Right lobe of liver (tissue), 6 donors: Measurements from ENCODE around the gene RETREG1. TPM values are rescaled to one million over a fixed set of nuclear protein-coding genes. Genes with fewer than 3 reads are reported as not detected.
"Not testable (repeated sequence)": the region's sequence is repeated elsewhere in the genome, so short reads cannot be mapped to it uniquely, and the experiment has no call there.

Experiments used
- ATAC-seq, 4 donors: fragments of 200-7000 bp; cut with Tn5 transposase; one replicate each; pipeline ENCODE4 v1.9.1; 2020; ENCODE audit warnings: mild to moderate bottlenecking in 4 of 4, moderate library complexity in 4 of 4
- DNase-seq, 3 donors: peaks; one replicate each; pipeline ENCODE4 v3.0.0-alpha.2; 2020
- H3K27ac ChIP-seq, 3 donors: fragments of 200-600 bp; one replicate each; pipeline ENCODE4 v1.8.0; 2022
- H3K27me3 ChIP-seq, 2 donors: fragments of 200-600 bp; one replicate each; pipeline ENCODE4 v1.8.0; 2022
- H3K36me3 ChIP-seq, 4 donors: fragments of 200-600 bp; sonication (generic) in 1 of 4; one replicate each; pipeline versions ENCODE4 v1.5.1 to v1.8.0; 2017 to 2022; ENCODE audit warnings: control low read depth in 1 of 4
- H3K4me1 ChIP-seq, 4 donors: fragments of 200-600 bp; sonication (generic) in 1 of 4; one replicate each; pipeline versions ENCODE4 v1.5.1 to v1.8.0; 2017 to 2022; ENCODE audit warnings: control low read depth in 1 of 4
- H3K4me3 ChIP-seq, 3 donors: fragments of 200-600 bp; one replicate each; pipeline ENCODE4 v1.8.0; 2022
- H3K9me3 ChIP-seq, 4 donors: fragments of 200-600 bp; sonication (generic) in 1 of 4; one replicate each; pipeline versions ENCODE4 v1.5.1 to v1.8.0; 2017 to 2022; ENCODE audit warnings: control low read depth in 1 of 4
- CTCF ChIP-seq, 4 donors: fragments of 200-600 bp in 3 of 4; fragments of 450-650 bp in 1 of 4; IDR thresholded peaks; one replicate each; pipeline versions ENCODE4 v1.5.1 to v1.8.0; 2016 to 2022; ENCODE audit warnings: antibody characterized with exemption in 4 of 4, mild to moderate bottlenecking in 2 of 4
- POLR2A ChIP-seq: fragments of 450-650 bp; IDR thresholded peaks from one replicate; pipeline ENCODE4 v1.6.1; 2017; ENCODE audit warnings: antibody characterized with exemption, mild to moderate bottlenecking
- WGBS: methylation state at CpG from one replicate; pipeline ENCODE4 v1.1.6; 2018; ENCODE audit warnings: low coverage, low lambda C conversion rate; ENCODE audit not compliant: insufficient coverage; ENCODE audit errors: missing lambda C conversion rate; 5-methylcytosine and 5-hydroxymethylcytosine counted together
- intact Hi-C, 2 donors: fragments of 100-400 bp; cut with DNase I; formaldehyde crosslinking; loops; one replicate each; pipeline versions ENCODE4 v1.11.2 to v1.14.1; 2022
- total RNA-seq, 6 experiments: library from RNA; depleted of rRNA in 2 of 6; stranded (reverse); fragments of >200 nt in 2 of 6; fragmentation: NEBNext Ultra II Directional in 3 of 6; extraction: Animal tissue kit (Norgen Biotek cat#: 25700) in 3 of 6; gene quantifications; one replicate each; pipeline versions ENCODE4 v1.1.0 to v1.2.4, GENCODE V29; 2016 to 2023
- donor health status: DM: no; HTN: yes; CAD: no.
- donor health status: DM: no; HTN: no; CAD: no.
- donor health status: DM: no; HTN: no; CAD: no.
- donor health status: DM: no; HTN: yes; CAD: no.
- donor health status: DM: no; HTN: yes; CAD: no.

The RETREG1 gene
- total RNA-seq, 6 experiments from 2014 or later, result 17.2 to 70.8 (median 30.2) TPM

GRCh38 chr5:16618138-16618897, 1.5 kb upstream of the RETREG1 start:
- H3K9me3 ChIP-seq, result no peaks in the 10 kb centered on the region
- no peaks in the 10 kb centered on the region for H3K36me3 ChIP-seq
- H3K27me3 ChIP-seq, result no peaks in the 10 kb centered on the region
- no peak for ATAC-seq
- no peak for TF ChIP-seq CTCF (IDR thresholded peaks at IDR 0.05)
- no peak for TF ChIP-seq POLR2A
- intact Hi-C loops, result no loop called here
- WGBS, result 88% methylated on average over 5 of the region's 10 CpGs
- no peak for DNase-seq
- H3K4me1 ChIP-seq, result peaks cover 0 to 4% (median 0%) of the 10 kb centered on the region in 4 donors
- no peak overlapping the region for H3K27ac ChIP-seq
- no peak overlapping the region for H3K4me3 ChIP-seq

- peaks cover 0 to 4% (median 0%) of the 10 kb centered on the region in 4 donors for H3K4me1 ChIP-seq
- H3K4me3 ChIP-seq, result peak overlapping the region; percentile 69 to 78 (median 70)
- TF ChIP-seq CTCF (IDR thresholded peaks at IDR 0.05) (no peak), POLR2A (no peak)
- WGBS, result 46% methylated on average over 20 of the region's 27 CpGs
- no peaks in the 10 kb centered on the region for H3K9me3 ChIP-seq
- no peaks in the 10 kb centered on the region for H3K27me3 ChIP-seq
- ATAC-seq, result no peak
- intact Hi-C loops, result no loop called here
- H3K36me3 ChIP-seq, result no peaks in the 10 kb centered on the region
- DNase-seq, result no peak
- H3K27ac ChIP-seq, result peak overlapping the region in 1 of 3 donors; percentile 9
Measured at GRCh38 chr5:16617274-16617968, 624 bp upstream of the RETREG1 start.

- WGBS, result 12% methylated on average over 23 of the region's 31 CpGs
- DNase-seq, result no peak
- no peaks in the 10 kb centered on the region for H3K9me3 ChIP-seq
- peak overlapping the region in 2 of 3 donors; percentile 43 to 58 for H3K27ac ChIP-seq
- intact Hi-C loops, result no loop called here
- H3K4me3 ChIP-seq, result peak overlapping the region; percentile 69 to 78 (median 70)
- ATAC-seq, result peak; percentile 64 to 78 (median 72)
- no peaks in the 10 kb centered on the region for H3K27me3 ChIP-seq
- no peaks in the 10 kb centered on the region for H3K36me3 ChIP-seq
- TF ChIP-seq CTCF (IDR thresholded peaks at IDR 0.05) (no peak), POLR2A (no peak)
- H3K4me1 ChIP-seq, result peaks cover 0 to 4% (median 0%) of the 10 kb centered on the region in 4 donors
Measured at GRCh38 chr5:16615741-16616535, 859 bp downstream of the RETREG1 start.

- H3K9me3 ChIP-seq, result no peaks in the 10 kb centered on the region
- ATAC-seq, result no peak
- WGBS, result no CpG with 5 or more reads among the region's 2 CpGs
- H3K36me3 ChIP-seq, result no peaks in the 10 kb centered on the region
- H3K4me1 ChIP-seq, result peaks cover 0 to 4% (median 0%) of the 10 kb centered on the region in 4 donors
- no peak for DNase-seq
- H3K27me3 ChIP-seq, result no peaks in the 10 kb centered on the region
- no peak overlapping the region for H3K27ac ChIP-seq
- intact Hi-C loops, result no loop called here
- no peak overlapping the region for H3K4me3 ChIP-seq
- TF ChIP-seq CTCF (IDR thresholded peaks at IDR 0.05) (no peak), POLR2A (no peak)
Measured at GRCh38 chr5:16612007-16612406, 4.8 kb downstream of the RETREG1 start.

GRCh38 chr5:16610896-16611295, 5.9 kb downstream of the RETREG1 start:
- H3K4me3 ChIP-seq, H3K27me3 ChIP-seq, H3K9me3 ChIP-seq, H3K27ac ChIP-seq, H3K36me3 ChIP-seq, intact Hi-C loops, ATAC-seq, H3K4me1 ChIP-seq, DNase-seq: not testable (repeated sequence)
- 67% methylated on average over 1 of the region's 2 CpGs for WGBS
